ENCODE measurements around the gene GLRX.
A peak's percentile ranks its signal among the peaks of the same experiment; 100 is the strongest.
"Not testable (repeated sequence)": the region's sequence is repeated elsewhere in the genome, so short reads cannot be mapped to it uniquely, and the experiment has no call there.

The GLRX gene

DNA sequence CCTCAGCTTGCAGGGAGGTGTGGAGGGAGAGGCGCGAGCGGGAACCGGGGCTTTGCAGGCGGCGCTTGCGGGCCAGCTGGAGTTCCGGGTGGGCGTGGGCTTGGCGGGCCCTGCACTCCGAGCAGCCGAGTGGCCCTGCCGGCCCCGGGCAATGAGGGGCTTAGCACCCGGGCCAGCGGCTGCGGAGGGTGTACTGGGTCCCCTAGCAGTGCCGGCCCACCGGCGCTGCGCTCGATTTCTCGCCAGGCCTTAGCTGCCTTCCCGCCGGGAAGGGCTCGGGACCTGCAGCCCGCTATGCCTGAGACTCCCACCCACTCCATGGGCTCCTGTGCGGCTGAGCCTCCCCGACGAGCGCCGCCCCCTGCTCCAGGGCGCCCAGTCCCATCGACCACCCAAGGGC is 28.6 kb upstream of the GLRX start:
- not testable (repeated sequence) for DNase-seq

DNA sequence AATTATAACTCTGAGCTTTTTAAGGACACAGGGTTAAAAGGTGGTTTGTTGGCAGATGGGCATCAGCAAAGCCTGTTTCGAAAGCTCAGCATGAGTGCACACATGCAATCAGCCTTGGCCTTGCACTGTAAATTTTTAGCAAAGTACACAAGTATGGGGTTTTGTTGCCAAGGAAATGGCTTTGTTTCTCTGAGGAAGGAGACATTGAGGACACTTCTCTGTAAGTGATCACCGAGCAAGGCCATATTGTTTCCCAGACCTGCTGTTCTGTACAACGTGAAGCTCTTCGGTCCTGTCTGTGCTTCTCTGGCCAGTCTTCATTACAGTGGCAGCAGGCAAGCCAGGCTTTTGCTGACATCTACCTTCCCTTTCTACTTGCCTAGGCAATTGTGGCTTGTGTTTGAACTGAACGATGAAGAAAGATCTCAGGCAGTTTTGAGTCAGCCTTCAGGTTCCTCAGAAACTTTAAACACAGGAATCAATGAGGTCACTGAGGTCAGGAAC is 27.9 kb upstream of the GLRX start:
- DNase-seq: no peak

GRCh38 chr5:95848701-95849100 is 26.2 kb upstream of the GLRX start:
- no peak for DNase-seq

GRCh38 chr5:95847261-95847592 is 24.7 kb upstream of the GLRX start:
- DNase-seq: no peak

DNA sequence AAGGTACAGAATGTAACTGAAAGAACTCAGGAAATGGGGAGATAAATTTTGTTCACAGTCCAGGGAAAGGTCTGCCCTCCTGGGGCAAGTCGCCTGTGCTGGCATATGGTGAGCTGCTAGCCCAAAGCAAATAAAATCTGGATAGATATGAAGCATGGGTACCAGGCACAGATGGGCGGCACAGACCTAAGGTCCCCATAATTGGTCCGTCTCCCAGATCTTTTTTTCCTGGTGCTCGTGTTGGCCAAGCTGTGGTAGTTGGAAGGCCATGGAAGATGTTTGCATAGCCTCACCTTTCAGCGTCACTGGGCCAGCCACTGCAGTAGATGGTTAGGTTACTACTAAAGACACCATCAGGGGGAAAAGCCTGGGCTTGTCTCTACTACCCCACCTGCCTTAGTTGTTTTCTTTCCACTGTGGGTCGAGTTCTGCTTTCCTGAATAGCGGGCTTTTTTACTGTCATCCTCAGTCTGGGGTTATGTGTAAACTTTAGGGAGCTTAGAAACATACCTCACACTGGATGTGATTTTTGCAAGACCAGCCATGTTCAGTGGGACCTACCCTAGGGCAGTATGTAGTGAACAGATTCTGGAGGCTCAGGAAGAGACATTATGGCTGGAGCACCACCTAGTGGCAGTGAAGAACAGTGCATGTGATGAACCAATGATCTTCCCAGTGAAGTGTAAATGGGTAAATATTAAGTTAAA is 24.2 kb upstream of the GLRX start:
- peak; percentile 69 for DNase-seq

DNA sequence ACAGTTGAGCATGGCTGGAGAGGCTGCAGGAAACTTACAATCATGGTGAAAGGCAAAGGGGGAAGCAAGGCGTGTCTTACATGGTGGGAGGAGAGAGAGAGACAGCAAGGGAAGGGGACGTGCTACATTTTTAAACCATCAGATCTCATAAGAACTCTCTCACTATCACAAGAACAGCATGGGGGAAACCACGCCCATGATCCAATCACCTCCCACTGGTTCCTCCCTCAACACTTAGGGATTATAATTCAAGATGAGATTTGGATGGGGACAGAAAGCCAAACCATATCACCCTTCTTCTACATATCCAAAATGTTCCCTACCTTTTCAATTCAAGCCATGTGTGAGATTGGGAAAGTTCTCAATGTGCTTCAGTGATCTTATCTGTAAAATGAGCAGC is 22.9 kb upstream of the GLRX start:
- DNase-seq: no peak

DNA sequence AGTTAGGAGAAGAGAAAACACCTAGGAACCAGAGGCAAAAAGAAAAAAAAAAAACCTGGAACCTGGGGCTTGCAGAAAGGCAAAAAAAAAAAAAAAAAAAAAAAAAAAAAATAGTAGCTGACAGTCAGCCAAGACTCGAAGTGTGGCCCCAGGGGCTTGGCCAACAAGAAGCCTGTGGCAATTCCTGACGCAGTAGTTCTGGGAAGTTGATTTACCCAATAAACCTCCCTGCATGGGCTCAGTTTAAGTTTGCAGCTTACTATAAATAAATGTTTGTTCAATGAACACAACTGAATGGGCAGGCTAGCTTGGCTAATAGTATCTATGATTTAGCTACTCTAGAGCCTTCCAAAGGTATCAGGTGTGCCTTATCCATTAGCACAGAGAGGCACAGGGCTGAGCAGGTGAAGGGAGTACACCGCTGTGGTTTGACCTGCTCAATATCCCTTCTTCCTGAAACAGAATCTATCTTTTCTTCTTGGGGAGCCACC is 21.3 kb upstream of the GLRX start:
- no peak for DNase-seq

DNA sequence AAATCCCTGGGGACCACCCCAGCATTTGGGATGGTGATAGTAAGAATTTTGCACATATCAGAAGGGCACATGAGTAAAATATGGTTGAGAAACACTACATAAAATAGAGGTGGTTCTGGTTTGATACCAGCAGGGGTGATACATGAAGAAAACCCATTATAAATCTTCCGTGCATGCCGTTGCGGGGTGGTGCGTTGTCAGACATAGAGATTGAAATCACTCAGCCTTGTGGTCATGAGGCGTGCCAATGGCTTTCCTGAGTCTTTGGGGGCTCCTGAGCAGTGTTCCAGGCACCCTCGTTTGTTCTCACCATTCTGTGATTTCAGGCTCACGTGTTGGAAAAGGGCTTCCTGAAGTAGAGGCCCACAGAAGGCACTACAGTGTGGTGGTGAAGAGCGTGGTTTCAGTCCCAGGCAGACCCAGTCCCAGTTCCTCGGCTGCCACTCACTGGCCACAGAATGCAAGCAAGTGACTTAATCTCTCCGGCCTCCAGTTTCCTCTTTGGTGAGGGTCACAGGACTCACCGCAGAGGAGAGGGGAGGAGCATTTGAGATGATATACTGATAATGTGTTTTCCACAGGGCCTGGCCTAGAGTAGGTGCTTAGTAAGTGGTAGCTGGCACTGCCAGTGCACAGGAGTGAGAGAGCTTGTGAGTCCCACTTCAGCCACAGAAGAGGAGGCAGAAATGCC is 20.5 kb upstream of the GLRX start:
- peak; percentile 79 for DNase-seq

DNA sequence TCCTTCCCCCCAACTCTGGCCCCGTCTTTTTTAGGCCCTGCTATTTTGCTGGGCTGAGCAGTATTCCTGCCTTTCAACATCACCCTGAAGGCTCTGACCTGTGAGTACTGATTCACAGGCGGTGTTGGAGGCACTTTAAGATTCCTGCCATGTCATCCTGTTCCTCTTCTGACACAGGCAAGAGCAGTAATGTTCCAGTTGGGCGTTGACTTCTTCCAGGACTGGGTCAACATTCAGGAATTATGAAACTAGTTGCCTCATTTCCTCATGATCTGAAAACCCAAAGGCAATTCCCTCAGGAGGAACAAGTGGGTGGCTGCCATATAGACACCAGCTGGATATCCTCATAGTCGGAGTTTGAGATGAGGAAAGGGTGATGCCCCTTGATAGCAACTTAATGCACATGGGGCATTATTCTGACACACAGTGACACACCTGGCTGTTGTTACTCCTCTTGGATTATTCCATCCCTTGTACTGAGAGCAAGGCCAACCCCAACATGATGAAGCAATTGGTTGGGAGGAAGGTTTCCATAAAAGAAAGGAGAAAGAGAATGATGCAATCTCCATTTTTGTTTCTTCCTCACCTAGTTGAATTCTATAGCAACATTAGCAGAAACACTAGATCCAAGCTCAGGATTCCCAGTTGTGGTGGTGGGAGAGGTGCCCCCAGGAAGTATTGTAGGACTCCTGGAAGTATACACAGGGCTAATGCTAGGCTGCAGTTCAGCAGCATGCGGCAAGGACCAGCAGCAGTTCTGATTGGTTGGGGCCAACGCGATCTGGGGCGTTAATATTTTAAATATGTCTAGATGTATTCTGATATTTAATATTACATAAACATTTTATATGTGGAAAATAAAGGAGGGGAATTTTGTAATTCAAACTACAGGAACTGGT is 19.6 kb upstream of the GLRX start:
- DNase-seq: no peak

DNA sequence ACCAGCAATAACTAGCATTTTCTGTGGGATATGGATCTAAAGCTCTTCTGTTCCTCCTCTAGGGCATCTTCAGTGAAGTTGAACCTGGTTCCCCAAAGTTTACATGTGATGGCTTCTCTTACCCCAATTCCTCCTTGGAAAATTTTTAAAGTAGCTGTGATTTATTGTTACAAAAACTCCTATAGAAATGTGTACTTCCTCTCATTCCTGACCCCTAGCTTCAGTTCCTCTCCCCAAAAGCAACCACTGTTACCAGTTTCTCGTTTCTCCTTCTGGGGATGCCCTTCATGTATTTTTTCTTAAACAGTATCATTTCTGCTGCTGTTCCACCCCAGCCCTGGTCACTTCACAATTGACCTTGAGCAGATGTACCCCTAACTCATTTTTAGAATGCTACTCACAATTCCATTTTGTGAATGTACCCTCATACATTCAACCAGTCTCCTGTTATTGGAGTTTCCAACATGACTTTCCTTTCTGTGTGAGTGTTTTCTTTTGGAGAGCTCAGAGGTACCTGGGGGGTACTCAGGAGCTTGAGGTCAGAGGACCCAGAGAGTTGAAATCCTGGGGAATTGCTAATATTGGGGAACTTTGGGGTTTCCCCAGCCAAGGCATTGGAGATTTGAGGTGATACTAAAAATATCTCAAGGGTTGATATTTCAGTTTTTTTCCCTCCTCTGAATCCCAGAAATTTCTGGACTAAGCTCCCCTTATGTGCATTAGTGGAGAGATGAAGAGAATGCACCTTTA is 18.6 kb upstream of the GLRX start:
- DNase-seq: no peak

- no peak for DNase-seq
These were observed 17.1 kb upstream of the GLRX start for GRCh38 chr5:95839658-95840057.

DNA sequence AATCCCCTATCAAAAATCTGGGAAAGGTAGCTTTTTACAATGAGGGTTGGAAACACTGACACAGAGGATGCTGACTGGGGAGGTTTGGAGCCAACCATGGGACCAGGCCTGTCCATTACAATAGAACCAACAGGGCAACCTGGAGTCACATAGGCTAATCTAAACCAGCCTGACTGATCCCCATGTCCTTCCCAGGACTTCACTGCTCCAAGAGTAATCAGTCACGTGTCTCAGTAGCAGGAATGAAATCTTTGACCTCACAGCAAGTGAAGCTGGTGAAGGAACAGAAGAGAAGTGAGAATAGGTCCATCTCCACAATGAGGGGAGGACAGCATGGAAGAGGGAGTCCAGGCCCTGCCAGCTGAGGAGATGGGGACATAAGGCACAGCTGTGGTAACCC is 16.0 kb upstream of the GLRX start:
- DNase-seq: no peak

- no peak for DNase-seq
These were observed 15.5 kb upstream of the GLRX start for GRCh38 chr5:95838001-95838520.

DNA sequence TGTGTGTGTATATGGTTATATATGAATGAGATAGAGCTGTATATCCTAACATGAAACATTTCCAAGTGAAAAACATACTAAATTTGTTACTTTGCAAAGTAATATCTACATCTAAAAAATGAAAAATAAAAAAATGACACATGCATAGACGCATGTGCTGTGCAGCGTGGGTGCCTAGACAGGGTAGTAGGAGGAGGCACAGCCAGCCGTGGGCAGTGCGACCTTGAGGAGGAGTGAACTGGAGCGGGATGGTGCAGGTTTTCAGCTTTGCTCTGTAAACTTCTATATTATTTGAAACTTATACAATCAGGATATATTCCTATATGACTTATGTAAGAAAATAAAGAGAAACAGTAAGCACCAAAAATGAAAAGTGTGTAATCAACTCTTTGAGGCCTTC is 15.0 kb upstream of the GLRX start:
- DNase-seq: no peak

DNA sequence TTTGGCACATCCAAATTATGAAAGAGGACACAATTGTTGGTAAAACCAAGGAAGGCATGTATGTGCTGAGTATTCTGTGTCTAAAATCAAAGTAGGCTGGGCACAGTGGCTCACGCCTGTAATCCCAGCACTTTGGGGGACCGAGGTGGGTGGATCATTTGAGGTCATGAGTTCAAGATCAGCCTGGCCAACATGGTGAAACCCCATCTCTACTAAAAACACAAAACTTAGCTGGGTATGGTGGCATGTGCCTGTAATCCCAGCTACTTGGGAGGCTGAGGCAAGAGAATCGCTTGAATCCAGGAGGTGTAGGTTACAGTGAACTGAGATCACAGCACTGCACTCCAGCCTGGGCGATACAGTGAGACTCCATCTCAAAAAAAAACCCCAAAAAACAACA is 14.4 kb upstream of the GLRX start:
- DNase-seq: not testable (repeated sequence)

DNA sequence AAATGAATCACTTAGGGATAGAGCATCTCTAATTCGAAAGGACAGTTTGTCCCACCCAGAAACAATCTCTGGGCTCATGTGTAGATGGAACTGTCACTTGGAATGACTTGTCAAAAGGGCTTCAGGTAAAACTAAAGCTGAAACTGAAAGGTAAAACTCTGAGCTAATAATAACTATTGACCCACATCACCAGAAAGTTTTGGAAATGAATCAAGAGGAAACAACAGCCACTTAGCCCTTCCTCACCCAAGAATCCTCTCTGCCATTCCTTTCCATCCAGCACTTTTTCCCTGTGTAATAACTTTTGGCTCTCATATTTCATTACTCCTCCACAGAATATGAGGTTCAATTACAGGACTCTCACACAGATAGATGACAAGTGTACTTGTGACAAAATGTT is 14.0 kb upstream of the GLRX start:
- no peak for DNase-seq

GRCh38 chr5:95835682-95836385 is 13.3 kb upstream of the GLRX start:
- no peak for DNase-seq

GRCh38 chr5:95832664-95833063 is 10.1 kb upstream of the GLRX start:
- DNase-seq: no peak

GRCh38 chr5:95830226-95830625 is 7.7 kb upstream of the GLRX start:
- DNase-seq: no peak

DNA sequence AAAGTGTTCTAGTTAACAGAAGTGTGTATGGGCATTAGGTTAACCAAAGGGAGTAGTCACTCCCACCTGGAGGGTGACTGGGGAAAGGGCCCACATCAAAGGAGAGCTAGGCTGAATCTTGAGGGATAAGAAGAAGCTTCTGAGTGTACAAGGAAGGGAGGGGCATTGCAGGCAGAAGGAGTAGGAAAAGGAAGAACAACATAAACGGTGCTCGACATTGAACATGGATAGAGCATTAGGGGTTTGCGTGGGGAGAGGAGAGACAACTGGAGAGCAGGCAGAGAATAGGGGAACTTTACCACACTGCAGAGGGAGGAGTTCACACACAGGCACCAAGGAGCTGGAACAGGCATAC is 5.3 kb upstream of the GLRX start:
- DNase-seq: no peak

DNA sequence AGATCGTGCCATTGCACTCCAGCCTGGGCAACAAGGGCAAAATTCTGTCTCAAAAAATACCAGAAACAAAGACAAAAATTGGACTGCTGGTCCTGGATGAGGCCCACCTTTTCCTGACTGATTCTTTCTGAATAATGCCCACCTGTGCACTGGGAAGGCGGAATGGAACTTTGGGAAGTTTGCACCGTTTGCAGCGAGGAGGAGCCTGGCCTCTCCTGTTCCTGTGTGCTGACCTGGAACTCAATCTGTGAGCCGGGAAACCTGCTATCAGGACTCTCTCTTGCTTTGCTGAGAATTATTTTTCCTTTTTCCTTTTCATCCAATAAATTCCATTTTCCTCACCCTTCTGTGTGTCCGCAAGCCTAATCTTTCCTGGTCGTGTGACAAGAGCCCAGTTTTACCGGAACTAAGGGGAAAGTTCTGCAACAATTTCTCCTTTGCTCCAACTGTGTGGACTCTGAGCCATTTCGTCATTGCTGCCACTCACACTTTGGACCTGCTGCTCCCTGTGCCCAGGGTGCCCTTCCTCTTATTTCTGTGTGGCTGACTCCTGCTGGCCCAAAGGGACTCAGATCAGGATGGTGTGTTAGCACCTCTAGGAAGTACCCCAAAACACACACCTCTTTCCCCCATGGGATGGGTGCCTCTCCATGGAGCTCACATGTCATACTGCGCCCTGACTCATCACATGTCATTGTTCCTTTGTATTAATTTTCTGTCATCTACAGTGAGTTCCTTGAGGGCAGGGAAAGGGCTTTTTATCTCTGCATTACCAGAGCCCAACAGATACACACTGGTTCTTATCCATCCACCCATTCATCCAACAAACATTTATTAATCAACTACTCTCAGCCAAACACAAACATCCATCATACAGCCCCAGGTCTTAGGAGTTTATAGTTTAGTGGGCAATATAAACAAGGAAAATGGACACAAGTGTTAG is 4.7 kb upstream of the GLRX start:
- DNase-seq: peak; percentile 31
